ENCODE measurements around the gene SPATA46.

The SPATA46 gene

DNA sequence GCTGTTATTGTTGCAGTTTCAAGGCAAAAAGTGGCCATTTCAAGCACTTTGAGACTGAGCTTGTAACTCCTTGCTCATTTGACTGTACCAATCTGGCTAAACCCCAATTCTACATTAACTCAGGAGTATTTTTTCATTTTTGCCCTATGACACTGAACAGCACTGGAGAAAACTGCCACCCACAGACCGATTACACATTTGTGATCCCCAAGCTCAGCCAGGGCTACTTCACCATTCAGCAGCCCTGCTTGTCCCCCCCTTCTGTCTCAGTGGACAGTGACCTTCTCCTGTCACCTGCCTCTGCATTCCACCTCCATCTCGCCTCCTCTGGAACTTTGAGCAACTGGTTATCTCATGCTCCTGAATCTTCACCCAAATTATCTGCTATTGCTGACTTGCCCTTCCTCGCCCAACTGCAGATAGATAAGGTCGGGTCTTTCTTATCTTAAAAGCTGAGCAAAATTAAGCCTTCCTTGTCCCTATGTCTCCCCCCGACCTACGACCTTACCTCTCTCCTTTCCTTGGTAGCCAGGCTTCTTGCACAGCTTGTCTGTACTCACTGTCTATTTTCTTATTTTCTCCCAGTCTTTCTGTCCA, 25.3 kb downstream of the SPATA46 start:
- no peak for DNase-seq

DNA sequence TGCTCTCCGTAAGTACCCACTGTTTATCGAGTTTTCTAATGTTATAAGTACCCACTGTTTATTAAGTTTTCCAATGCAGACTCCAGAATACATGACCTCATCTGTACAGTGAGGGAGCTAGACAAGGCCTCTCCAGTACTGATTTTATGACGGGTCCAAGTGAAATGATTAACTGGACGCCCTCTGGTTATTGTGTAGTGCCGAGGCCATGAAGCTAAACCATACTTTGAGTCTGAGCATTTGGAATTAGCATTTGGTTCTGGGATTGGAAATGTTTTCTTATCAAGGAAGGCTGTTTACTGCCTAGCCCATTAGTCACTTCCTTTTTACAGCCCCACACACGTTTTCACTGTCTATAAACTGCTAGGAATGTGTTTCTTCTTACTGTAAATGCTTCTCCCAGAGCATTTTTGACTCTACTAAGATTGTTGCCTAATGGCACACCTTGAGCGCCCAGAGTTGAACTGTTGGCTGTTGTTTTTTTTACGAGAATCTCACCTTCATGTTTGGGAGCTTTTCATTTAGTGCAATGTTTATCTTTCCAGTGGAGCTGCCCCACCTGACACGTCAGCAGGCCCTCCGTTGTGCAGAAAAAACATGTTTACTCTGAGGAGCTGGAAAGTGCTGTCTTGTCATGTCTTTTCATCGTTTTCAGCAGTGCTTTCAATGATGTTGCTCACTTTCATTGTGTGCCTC, 26.9 kb downstream of the SPATA46 start:
- peak; percentile 67 for DNase-seq

DNA sequence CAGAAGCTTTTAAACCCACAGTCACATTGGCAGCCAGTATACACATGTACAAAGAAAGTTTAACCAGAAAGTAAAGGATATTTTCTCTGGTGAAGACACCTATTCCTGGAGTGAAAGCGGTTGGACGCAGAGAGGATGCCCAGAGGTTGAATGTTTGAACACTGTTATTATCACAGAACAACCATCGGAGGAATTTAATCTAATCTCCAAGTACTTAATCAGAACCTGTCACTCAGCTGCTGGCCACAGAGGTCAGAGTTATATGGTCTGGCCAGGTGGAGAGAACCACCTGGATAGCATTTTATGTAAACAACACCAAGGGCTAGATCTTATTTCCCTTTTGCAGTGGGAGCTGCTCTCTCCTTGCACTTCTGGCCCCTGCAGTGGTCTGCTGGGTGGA, 29.4 kb downstream of the SPATA46 start:
- peak; percentile 11 for DNase-seq

DNA sequence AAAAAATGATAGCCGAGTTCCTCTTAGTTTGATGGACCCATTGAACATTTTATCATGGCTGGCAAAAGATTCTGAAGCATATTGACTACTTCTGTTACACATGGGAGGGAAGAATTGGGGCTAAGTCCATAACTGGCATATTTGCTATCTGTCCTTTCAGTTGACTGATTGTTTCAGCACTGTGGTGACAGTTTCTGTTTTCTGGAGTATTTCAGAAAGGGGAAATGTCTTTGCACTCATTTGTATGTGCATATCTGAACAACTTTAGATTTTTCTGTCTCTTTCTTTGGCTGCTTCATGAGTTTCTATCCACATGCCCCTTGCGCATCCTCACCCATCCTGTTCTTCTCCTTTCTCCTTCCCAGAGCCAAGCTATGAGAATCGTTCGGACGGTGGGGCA, 33.2 kb downstream of the SPATA46 start:
- DNase-seq: no peak

DNA sequence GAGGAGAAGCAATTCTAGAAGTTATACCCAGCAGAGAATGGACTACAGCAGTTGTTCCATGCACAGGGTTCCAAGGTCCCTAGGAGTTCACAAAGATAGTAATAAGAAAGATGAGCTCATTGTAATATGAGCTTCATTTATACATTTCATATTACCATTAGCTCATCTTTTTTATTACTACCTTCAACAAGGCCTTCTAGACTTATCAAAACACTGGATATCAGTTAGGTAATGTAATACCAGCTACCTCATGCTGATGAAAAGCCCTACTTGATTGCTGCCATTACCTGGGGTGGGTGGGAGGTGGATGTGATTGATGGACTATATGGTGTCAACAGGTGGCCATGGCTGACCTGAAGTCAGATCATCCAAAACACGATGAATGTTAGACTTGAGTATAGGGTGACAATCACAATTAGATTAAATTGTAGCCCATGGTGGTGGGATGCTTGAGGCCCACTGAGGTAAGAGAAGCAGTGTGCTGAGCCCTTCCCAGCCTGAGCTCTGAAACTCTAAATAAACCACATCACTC, 34.1 kb downstream of the SPATA46 start:
- no peak for DNase-seq

DNA sequence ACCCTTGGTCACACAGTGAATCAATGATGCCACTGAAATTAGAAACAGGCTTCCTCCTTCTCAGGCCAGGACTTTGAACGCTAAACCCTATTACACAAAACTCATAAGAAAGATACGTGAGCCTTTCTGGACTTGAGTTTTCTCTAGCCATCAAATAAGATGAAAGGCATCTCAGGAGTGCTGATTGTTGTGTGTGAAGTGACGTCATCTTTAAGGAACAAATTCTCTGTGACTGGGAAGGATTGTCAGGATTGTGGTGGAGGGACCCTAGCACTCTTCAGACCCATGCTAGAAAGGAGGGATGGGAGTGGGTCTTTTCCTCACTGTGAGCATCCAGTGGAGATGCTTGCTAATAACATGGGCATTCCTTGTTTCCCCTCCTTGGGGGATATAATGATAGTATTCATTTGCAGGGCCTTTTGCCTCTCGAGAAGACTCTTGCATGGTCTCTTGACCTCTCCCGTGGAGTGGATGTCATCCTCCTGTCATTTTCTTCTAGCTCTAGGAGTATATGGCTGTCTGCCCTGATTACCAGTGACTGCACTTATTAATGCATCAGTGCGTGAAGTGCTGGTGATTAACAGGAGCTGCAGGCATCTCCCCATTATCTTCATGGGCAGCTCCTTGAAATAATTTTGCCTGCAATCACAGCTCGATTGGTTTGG, 39.9 kb downstream of the SPATA46 start:
- DNase-seq: no peak

DNA sequence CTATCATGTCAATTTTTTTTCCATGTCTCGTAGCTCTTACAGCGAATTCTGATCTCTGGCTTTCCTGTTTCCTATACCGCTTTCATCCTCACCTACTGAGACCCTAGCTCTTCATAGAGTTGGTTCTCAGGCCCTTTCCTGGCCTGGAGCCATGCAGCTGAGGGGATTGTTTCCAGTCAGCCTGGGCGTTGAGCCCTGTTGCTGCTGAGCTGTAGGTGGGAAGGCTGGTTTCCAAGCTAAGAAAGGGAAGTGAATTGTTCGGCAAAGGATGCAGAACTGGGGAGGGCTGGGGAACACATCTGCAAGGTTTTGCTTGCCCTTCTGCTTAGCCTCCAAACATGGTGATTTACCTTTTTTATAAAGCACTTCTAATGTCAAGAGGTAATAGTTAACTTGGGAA, 41.5 kb downstream of the SPATA46 start:
- DNase-seq: no peak

DNA sequence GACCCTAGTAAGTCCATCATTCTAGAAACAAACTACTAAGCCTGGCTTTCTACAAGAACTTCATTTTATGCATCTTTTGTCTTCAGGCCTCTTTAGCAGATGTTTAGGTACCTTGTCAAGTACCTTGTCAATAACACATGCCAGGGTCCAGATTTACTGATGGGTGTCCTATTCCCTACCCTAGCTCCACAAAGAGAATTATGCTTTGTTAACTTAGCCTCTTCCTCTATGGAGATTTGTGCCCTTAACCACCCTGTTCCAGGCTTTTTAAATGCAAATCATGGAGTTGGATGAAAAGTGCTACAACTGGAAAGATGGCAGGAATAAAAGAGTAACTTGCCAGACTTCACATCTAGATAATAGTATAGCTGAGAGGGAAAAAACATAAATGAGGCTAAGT, 42.7 kb downstream of the SPATA46 start:
- DNase-seq: no peak

DNA sequence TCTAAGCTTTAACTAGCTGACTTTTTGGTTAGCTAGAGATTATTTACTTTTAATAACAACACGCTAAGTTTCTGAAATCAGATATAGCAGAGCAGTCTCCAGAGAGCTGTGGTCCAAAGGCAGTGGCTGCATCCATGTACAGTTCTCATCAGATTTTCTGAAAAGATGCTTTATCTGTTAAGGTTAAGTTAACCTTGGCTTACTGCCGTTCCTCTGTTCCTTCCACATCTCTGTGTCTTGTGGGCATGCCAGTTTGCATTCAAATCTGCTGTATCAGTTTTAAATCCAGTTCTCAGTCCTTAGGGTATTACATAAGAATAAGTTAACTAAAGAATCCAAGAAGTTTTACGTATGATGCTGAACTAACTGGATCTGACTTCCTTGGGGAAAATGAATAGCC, 46.8 kb downstream of the SPATA46 start:
- DNase-seq: no peak

DNA sequence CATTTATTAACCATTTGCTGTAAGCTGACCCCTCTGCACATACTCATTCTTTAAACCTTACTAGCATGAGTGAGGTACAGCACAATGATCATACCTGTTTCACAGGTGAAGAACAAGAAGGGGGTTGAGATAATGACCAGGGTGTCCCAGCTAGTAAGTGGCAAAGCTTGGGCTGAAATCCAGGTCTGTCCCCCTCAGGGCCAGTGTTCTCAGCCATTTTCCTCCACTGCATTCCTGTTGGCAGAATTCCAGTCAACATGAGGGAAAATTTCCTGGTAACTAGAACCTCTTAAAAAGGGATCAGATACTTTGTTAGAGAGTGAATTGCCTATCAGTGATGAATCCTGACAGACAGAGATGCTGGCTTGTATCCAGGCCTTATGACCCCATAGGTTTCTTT, 48.1 kb downstream of the SPATA46 start:
- DNase-seq: no peak

DNA sequence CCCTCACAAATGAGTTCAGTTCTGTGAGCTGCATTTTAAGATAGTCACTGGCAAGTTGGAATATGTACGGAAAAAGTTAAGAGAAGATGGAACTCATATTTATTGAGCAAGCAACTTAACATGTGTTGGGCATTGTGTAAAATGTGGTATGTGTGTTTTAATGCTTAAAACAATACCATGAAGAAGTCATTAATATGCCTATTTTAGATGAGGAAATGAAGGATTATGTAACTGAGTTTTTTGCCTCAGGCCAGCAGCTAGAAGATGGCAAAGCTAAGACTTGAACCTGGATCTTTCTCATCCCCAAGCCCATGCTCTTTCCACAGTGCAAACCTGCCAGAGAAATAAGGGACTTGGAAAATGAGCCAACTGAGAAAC, 48.9 kb downstream of the SPATA46 start:
- DNase-seq: no peak

DNA sequence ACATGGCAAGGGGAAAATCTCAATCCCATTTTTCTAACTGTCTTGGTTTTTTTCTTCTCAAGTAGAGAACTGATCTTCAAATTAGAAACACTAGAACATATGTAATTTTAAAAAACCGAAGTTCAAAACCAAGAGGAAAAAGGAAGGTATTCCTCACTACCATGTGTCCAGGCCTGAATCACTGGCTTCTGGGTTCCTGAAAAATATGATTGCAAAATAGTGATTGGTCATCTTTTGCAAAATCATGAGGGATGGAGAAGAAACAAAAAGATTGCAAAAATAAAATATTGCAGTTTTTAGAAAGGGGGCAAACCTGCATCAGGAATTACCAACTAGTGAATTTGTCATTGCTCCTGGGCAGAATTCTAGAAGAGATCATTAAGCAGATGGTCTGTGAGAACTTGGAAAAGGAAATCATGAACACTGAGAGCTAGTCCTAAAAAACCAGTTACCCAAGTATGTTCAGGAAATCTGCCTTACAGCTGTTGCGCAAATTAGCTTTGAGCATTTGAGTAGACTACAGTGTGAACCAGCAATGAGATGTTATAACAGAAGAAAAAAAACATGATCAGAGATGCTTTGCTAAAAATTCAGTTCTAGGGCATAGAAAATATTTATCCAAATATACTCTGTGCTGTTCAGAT, 49.4 kb downstream of the SPATA46 start:
- DNase-seq: no peak

DNA sequence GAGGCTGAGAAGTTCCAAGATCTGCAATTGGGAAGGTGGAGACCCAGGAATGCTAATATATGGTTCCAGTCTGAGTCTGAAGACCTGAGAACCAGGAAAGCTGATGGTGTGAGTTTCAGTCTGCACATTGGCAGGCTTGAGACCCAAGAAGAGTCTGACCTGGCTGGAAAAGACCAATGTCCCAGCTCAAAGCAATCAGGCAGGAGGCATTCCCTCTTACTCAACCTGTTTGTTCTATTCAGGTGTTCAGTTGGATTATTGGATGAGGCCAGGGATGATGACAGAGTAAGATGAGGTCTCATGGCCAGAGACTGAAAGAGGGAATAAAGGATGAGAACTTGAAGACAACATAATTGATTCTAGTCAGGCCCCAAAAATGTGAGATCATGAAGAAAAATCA, 50.1 kb downstream of the SPATA46 start:
- no peak for DNase-seq

DNA sequence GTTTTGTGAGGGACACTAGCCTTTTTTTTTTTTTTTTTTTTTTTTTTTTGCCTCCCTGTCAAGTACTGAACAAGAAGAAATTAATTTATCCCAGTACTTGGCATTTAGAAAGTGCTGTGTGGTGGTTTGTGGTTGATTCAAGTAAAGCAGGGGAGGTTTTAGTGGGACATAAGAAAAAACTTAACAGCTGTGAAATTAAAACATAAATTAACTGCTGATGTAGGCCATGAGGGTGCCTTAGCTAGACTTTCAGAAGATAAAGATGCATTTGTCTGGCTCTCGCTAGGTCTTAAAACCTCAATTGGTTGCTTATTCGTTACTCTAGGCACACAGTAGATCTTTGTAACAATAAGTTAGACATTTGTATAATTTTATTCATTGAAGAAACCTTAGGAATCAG, 52.3 kb downstream of the SPATA46 start:
- DNase-seq: no peak
